KBM-7 (cell line): Measurements from ENCODE around the gene RASSF1.
"Not testable (repeated sequence)": the region's sequence is repeated elsewhere in the genome, so short reads cannot be mapped to it uniquely, and the experiment has no call there.

Experiments used
- DNase-seq: peaks from one replicate; pipeline ENCODE4 v3.0.0-alpha.2; 2015
- in situ Hi-C: fragments of 300-500 bp; cut with MboI; formaldehyde crosslinking; loops from 2 replicates; pipeline ENCODE4 v1.14.3; 2020; ENCODE audit warnings: low sequenced_read_pairs, low pct_unique_long_range_greater_than_20kb, mixed read lengths

The RASSF1 gene

GRCh38 chr3:50314816-50315215, 25.8 kb downstream of the RASSF1 start:
- DNase-seq, result no peak
- in situ Hi-C loops, result no loop called here

GRCh38 chr3:50314342-50314741, 26.3 kb downstream of the RASSF1 start:
- in situ Hi-C loops, result no loop called here
- no peak for DNase-seq

- in situ Hi-C loops, DNase-seq: not testable (repeated sequence)
Measured at GRCh38 chr3:50312041-50312440, 28.6 kb downstream of the RASSF1 start.

GRCh38 chr3:50304601-50305000, 36.0 kb downstream of the RASSF1 start:
- in situ Hi-C loops, result no loop called here
- DNase-seq, result no peak

- DNase-seq, result no peak
- in situ Hi-C loops, result no loop called here
Measured at GRCh38 chr3:50303013-50303815, 37.4 kb downstream of the RASSF1 start, which contains the start of gene HYAL1. HYAL1 (minus strand) TSS chr3:50303574; CDS start chr3:50302956, 618 bp downstream.

- no peak for DNase-seq
- in situ Hi-C loops, result no loop called here
Measured at GRCh38 chr3:50302095-50303012, 38.3 kb downstream of the RASSF1 start.

- in situ Hi-C loops, result no loop called here
Measured at GRCh38 chr3:50300681-50301254, 39.9 kb downstream of the RASSF1 start.

GRCh38 chr3:50299929-50300680, 40.5 kb downstream of the RASSF1 start:
- peak; percentile 52 for DNase-seq
- in situ Hi-C loops, result no loop called here

More at GRCh38 chr3:50300681-50301254, 39.9 kb downstream of the RASSF1 start:
- no peak for DNase-seq

- no peak for DNase-seq
- in situ Hi-C loops, result no loop called here
Measured at GRCh38 chr3:50299638-50299928, 41.1 kb downstream of the RASSF1 start.

GRCh38 chr3:50298836-50299637, 41.6 kb downstream of the RASSF1 start, which contains the start of the genes HYAL3 and NAA80:
HYAL3 (minus strand) TSS chr3:50299405; CDS start chr3:50295602, 3,803 bp downstream.
NAA80 (minus strand) TSS chr3:50299405; CDS start chr3:50297463, 1,942 bp downstream.
- in situ Hi-C loops, result no loop called here
- peak; percentile 99 for DNase-seq

GRCh38 chr3:50297896-50298725, 42.5 kb downstream of the RASSF1 start:
- in situ Hi-C loops, result no loop called here
- no peak for DNase-seq

- no peak for DNase-seq
- in situ Hi-C loops, result no loop called here
Measured at GRCh38 chr3:50297384-50297775, 43.3 kb downstream of the RASSF1 start.

GRCh38 chr3:50296721-50297383, 43.8 kb downstream of the RASSF1 start:
- in situ Hi-C loops, result no loop called here
- DNase-seq, result no peak

- no peak for DNase-seq
- in situ Hi-C loops, result no loop called here
Measured at GRCh38 chr3:50295553-50296431, 44.8 kb downstream of the RASSF1 start.

- in situ Hi-C loops, result no loop called here
- DNase-seq, result no peak
Measured at GRCh38 chr3:50294492-50295403, 45.9 kb downstream of the RASSF1 start.
